Ascending aorta (tissue), 2 donors: ENCODE measurements around the gene TBC1D25. TPM values are rescaled to one million over a fixed set of nuclear protein-coding genes. Genes with fewer than 3 reads are reported as not detected.

ENCODE experiments used
- DNase-seq, 2 donors: peaks; one replicate each; pipeline ENCODE4 v3.0.0-alpha.2; 2019; ENCODE audit warnings: low spot score in 2 of 2
- H3K27ac ChIP-seq, 2 donors: fragments of 200-600 bp; sonication (generic); one replicate each; pipeline ENCODE4 v1.5.1; 2016 to 2017; ENCODE audit warnings: mild to moderate bottlenecking in 1 of 2
- H3K27me3 ChIP-seq: fragments of 200-600 bp; sonication (generic); one replicate; pipeline ENCODE4 v1.5.1; 2017
- H3K36me3 ChIP-seq, 2 donors: fragments of 200-600 bp; sonication (generic); one replicate each; pipeline ENCODE4 v1.5.1; 2016
- H3K4me1 ChIP-seq, 2 donors: fragments of 200-600 bp; sonication (generic); one replicate each; pipeline ENCODE4 v1.5.1; 2016 to 2017; ENCODE audit warnings: mild to moderate bottlenecking in 1 of 2
- H3K4me3 ChIP-seq, 2 donors: fragments of 200-600 bp; sonication (generic); one replicate each; pipeline ENCODE4 v1.5.1; 2016 to 2017; ENCODE audit warnings: mild to moderate bottlenecking in 1 of 2
- H3K9me3 ChIP-seq, 2 donors: fragments of 200-600 bp; sonication (generic); one replicate each; pipeline ENCODE4 v1.5.1; 2016
- CTCF ChIP-seq, 3 experiments: fragments of 200-600 bp in 2 of 3; fragments of 450-650 bp in 1 of 3; sonication (generic) in 2 of 3; IDR thresholded peaks; one replicate each; pipeline ENCODE4 v1.5.1; 2016 to 2019; ENCODE audit warnings: antibody characterized with exemption in 3 of 3, mild to moderate bottlenecking in 1 of 3, moderate library complexity in 1 of 3
- intact Hi-C: fragments of 100-400 bp; cut with DNase I; formaldehyde crosslinking; loops from one replicate; pipeline ENCODE4 v1.15.1; 2023
- total RNA-seq: library from RNA; depleted of rRNA; stranded (reverse); fragments of >200 nt; gene quantifications from one replicate; pipeline ENCODE4 v1.1.0, GENCODE V29; 2016

TBC1D25 gene
- total RNA-seq, 1 donor from 2014 or later, result 8.2 TPM

- intact Hi-C loops, result no loop called here
- DNase-seq, result no peak
- Histone ChIP-seq H3K4me1 (peaks cover 0 to 3% of the 10 kb centered on the region in 2 donors), H3K27me3 (no peaks in the 10 kb centered on the region), H3K27ac (no peak overlapping the region), H3K9me3 (no peaks in the 10 kb centered on the region), H3K4me3 (no peak overlapping the region), H3K36me3 (no peaks in the 10 kb centered on the region)
- no peak for TF ChIP-seq CTCF (IDR thresholded peaks at IDR 0.05)
These were observed 32.3 kb upstream of the TBC1D25 start for GRCh38 chrX:48507246-48507645.

GRCh38 chrX:48508400-48509244, 30.9 kb upstream of the TBC1D25 start, which contains the start of gene PORCN:
PORCN (plus strand) TSS chrX:48508992; CDS start chrX:48509821, 829 bp downstream.
- no peak for TF ChIP-seq CTCF (IDR thresholded peaks at IDR 0.05)
- peaks cover 0 to 3% of the 10 kb centered on the region in 2 donors for H3K4me1 ChIP-seq
- H3K4me3 ChIP-seq, result peak within 1 kb of the TSS; percentile 63 to 69
- peak; percentile 28 to 86 for DNase-seq
- H3K27me3 ChIP-seq, result no peaks in the 10 kb centered on the region
- H3K9me3 ChIP-seq, result no peaks in the 10 kb centered on the region
- intact Hi-C loops, result loop anchor here (1.0 to 2.0 kb wide), 3 partner anchors 31 to 66 kb away; partner anchors contain the start of genes FTSJ1, RBM3 and TBC1D25
- H3K36me3 ChIP-seq, result no peaks in the 10 kb centered on the region
- peak within 1 kb of the TSS; percentile 51 to 72 for H3K27ac ChIP-seq

GRCh38 chrX:48509245-48509590, 30.3 kb upstream of the TBC1D25 start:
- Histone ChIP-seq H3K27ac (peak overlapping the region; percentile 51 to 72), H3K4me3 (peak overlapping the region; percentile 63 to 69), H3K36me3 (no peaks in the 10 kb centered on the region), H3K27me3 (no peaks in the 10 kb centered on the region), H3K9me3 (no peaks in the 10 kb centered on the region), H3K4me1 (peaks cover 0 to 3% of the 10 kb centered on the region in 2 donors)
- no peak for TF ChIP-seq CTCF (IDR thresholded peaks at IDR 0.05)
- DNase-seq, result no peak
- intact Hi-C loops, result loop anchor here (2.0 kb wide), 2 partner anchors 32 to 66 kb away; partner anchors contain the start of genes FTSJ1 and RBM3

GRCh38 chrX:48509619-48510018, 29.9 kb upstream of the TBC1D25 start:
- H3K9me3 ChIP-seq, result no peaks in the 10 kb centered on the region
- peak overlapping the region; percentile 63 to 69 for H3K4me3 ChIP-seq
- intact Hi-C loops, result loop anchor here (2.0 kb wide), 2 partner anchors 33 to 65 kb away; partner anchors contain the start of genes FTSJ1 and RBM3
- H3K27me3 ChIP-seq, result no peaks in the 10 kb centered on the region
- TF ChIP-seq CTCF (IDR thresholded peaks at IDR 0.05), result no peak
- no peak for DNase-seq
- H3K27ac ChIP-seq, result no peak overlapping the region
- H3K4me1 ChIP-seq, result peaks cover 0 to 3% of the 10 kb centered on the region in 2 donors
- H3K36me3 ChIP-seq, result no peaks in the 10 kb centered on the region

- Histone ChIP-seq H3K36me3 (peaks cover 4 to 5% of the 10 kb centered on the region in 2 donors), H3K27me3 (no peaks in the 10 kb centered on the region), H3K4me3 (no peak overlapping the region), H3K27ac (no peak overlapping the region), H3K4me1 (peaks cover 0 to 3% of the 10 kb centered on the region in 2 donors), H3K9me3 (no peaks in the 10 kb centered on the region)
- intact Hi-C loops, result no loop called here
- no peak for DNase-seq
- TF ChIP-seq CTCF (IDR thresholded peaks at IDR 0.05), result peak in 1 of 3 experiments; percentile 13
These were observed 28.0 kb upstream of the TBC1D25 start for GRCh38 chrX:48511560-48511959.
